Lung (tissue), 12 donors: Measurements from ENCODE around the gene OR5B21. TPM values are rescaled to one million over a fixed set of nuclear protein-coding genes. Genes with fewer than 3 reads are reported as not detected.

Experiments used
- ATAC-seq: fragments of 200-7000 bp; cut with Tn5 transposase; one replicate; pipeline ENCODE4 v1.9.1; 2020; ENCODE audit warnings: moderate number of reproducible peaks; ENCODE audit not compliant: insufficient read depth, low FRiP score
- DNase-seq, 3 donors: peaks; one replicate each; pipeline ENCODE4 v3.0.0-alpha.2; 2013 to 2017
- H3K27ac ChIP-seq, 2 donors: one replicate each; pipeline ENCODE4 v1.5.1; 2013; ENCODE audit warnings: mild to moderate bottlenecking in 2 of 2, moderate library complexity in 2 of 2, control low read depth in 1 of 2, inconsistent platforms in 1 of 2, low read depth in 1 of 2, low read length in 1 of 2
- H3K27me3 ChIP-seq, 3 donors: one replicate each; pipeline ENCODE4 v1.5.1; 2013; ENCODE audit warnings: low read length in 2 of 3; ENCODE audit not compliant: control insufficient read depth in 3 of 3, insufficient read depth in 3 of 3
- H3K36me3 ChIP-seq, 4 donors: one replicate each; pipeline ENCODE4 v1.5.1; 2013; ENCODE audit warnings: low read length in 4 of 4, mild to moderate bottlenecking in 1 of 4, moderate library complexity in 1 of 4; ENCODE audit not compliant: control insufficient read depth in 4 of 4, insufficient read depth in 4 of 4
- H3K4me1 ChIP-seq, 5 donors: one replicate each; pipeline ENCODE4 v1.5.1; 2013; ENCODE audit warnings: low read length in 5 of 5, mild to moderate bottlenecking in 2 of 5, moderate library complexity in 1 of 5; ENCODE audit not compliant: control insufficient read depth in 5 of 5, insufficient read depth in 5 of 5
- H3K4me3 ChIP-seq: one replicate; pipeline ENCODE4 v1.5.1; 2013; ENCODE audit warnings: mild to moderate bottlenecking, control low read depth, moderate library complexity
- H3K9ac ChIP-seq, 2 donors: one replicate each; pipeline ENCODE4 v1.5.1; 2013; ENCODE audit warnings: low read length in 2 of 2, control low read depth in 1 of 2; ENCODE audit not compliant: insufficient read depth in 1 of 2
- H3K9me3 ChIP-seq, 4 donors: one replicate each; pipeline ENCODE4 v1.5.1; 2013; ENCODE audit warnings: low read length in 3 of 4, mild to moderate bottlenecking in 1 of 4, moderate library complexity in 1 of 4; ENCODE audit not compliant: control insufficient read depth in 4 of 4, insufficient read depth in 3 of 4
- CTCF ChIP-seq: IDR thresholded peaks from 2 replicates; pipeline ENCODE4 v1.5.1; 2012; ENCODE audit warnings: mild to moderate bottlenecking; ENCODE audit errors: control extremely low read depth, extremely low read depth
- WGBS, 2 donors: extraction: QIAGEN DNeasy Blood & Tissue Kit; methylation state at CpG; one replicate each; pipeline ENCODE4 v1.1.7; 2013; 5-methylcytosine and 5-hydroxymethylcytosine counted together
- polyA plus RNA-seq, 2 donors: library from polyadenylated mRNA; stranded (reverse); fragments of 200-250 nt; gene quantifications; one replicate each; pipeline ENCODE4 v1.2.1, GENCODE V29; 2013
- total RNA-seq, 2 donors: library from RNA; depleted of rRNA in 1 of 2; stranded (reverse); fragments of >200 nt in 1 of 2; gene quantifications; one replicate each; pipeline ENCODE4 v1.2.1, GENCODE V29; 2014 to 2021
- donor health status: control.
- donor health status: control.
- donor health status: Bipolar disorder and iron deficiency.
- donor health status: healthy.
- donor health status: DM: yes; HTN: yes; CAD: no.

OR5B21 gene
- total and polyA plus RNA-seq, 4 donors: 0.31 TPM; not detected in 3

DNA sequence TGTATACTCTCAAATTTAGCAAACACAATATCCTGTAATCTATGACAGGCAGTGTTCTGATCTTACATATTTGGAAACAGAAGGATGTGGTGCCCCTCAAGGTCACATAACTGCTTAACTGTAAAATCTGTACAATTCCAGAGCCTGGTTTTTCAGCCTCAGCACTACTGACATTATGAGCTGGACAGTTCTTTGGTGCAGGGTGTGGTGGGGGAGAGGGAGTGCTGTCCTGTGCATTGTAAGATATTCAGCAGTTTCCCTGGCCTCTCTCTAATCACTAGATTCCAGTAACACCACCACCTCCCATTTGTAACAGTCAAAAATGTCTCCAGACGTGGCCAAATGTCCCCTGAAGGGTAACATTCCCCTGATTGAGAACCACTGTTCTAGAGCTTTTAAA lies 1.8 kb upstream of the OR5B21 start:
- no peak for TF ChIP-seq CTCF
- Histone ChIP-seq H3K27ac (no peak overlapping the region), H3K36me3 (no peaks in the 10 kb centered on the region), H3K9ac (no peak overlapping the region), H3K4me1 (no peaks in the 10 kb centered on the region), H3K4me3 (no peak overlapping the region), H3K9me3 (no peaks in the 10 kb centered on the region), H3K27me3 (no peaks in the 10 kb centered on the region)
- WGBS, 2 donors: 55 to 79% methylated on average over 1 of the region's 1 CpG
- ATAC-seq: no peak
- DNase-seq: no peak

GRCh38 chr11:58508814-58509213 lies 909 bp upstream of the OR5B21 start:
- H3K9me3 ChIP-seq: no peaks in the 10 kb centered on the region
- no peak for DNase-seq
- no peak for ATAC-seq
- no peak overlapping the region for H3K4me3 ChIP-seq
- no peaks in the 10 kb centered on the region for H3K27me3 ChIP-seq
- no peaks in the 10 kb centered on the region for H3K36me3 ChIP-seq
- TF ChIP-seq CTCF: no peak
- H3K27ac ChIP-seq: no peak overlapping the region
- no peak overlapping the region for H3K9ac ChIP-seq
- no peaks in the 10 kb centered on the region for H3K4me1 ChIP-seq

DNA sequence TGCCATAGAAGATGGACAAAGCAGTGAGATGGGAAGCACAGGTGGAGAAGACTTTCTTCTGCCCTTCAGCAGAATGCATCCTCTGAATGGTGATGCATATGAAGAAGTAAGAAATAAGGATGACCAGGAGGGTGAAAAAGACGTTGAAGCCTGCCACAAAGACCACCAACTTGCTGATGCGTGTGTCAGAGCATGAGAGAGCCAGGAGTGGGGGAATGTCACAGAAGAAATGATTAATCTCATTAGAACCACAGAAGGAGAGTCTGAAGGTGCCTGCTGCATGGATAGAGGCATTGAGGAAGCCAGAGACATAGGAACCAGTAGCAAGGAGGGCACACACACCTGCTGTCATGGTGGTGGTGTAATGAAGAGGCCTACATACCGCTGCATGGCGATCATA lies 550 bp downstream of the OR5B21 start:
- no peak for DNase-seq
- ATAC-seq: no peak
- no peak overlapping the region for H3K4me3 ChIP-seq
- no peaks in the 10 kb centered on the region for H3K9me3 ChIP-seq
- no peak overlapping the region for H3K9ac ChIP-seq
- no peak overlapping the region for H3K27ac ChIP-seq
- no peaks in the 10 kb centered on the region for H3K36me3 ChIP-seq
- H3K4me1 ChIP-seq: no peaks in the 10 kb centered on the region
- no peaks in the 10 kb centered on the region for H3K27me3 ChIP-seq
- WGBS, 2 donors: 89% methylated on average over 4 of the region's 4 CpGs
- no peak for TF ChIP-seq CTCF

DNA sequence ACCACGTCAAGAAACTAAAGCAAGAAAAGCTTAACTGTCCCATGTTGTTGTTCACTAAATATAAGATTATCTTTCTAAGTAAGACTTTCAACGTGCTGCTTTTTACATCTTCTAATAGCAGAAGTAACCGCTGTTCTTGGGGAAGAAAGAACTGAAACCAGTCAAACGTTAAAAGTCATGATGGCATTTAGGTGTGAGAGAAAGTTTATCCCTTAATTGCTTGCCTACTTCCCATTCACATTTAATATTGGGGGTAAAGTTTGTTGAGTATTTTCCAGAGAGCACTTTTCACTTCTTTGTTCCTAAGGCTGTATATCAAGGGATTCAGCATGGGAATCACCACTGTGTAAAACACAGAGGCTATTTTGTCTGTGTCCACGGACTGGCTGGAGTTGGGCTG lies 970 bp downstream of the OR5B21 start:
- H3K27me3 ChIP-seq: no peaks in the 10 kb centered on the region
- H3K36me3 ChIP-seq: no peaks in the 10 kb centered on the region
- H3K4me3 ChIP-seq: no peak overlapping the region
- no peak for DNase-seq
- H3K9me3 ChIP-seq: no peaks in the 10 kb centered on the region
- no peak for ATAC-seq
- no peak for TF ChIP-seq CTCF
- H3K9ac ChIP-seq: no peak overlapping the region
- WGBS, 2 donors: 74% methylated on average over 5 of the region's 5 CpGs
- H3K27ac ChIP-seq: no peak overlapping the region
- no peaks in the 10 kb centered on the region for H3K4me1 ChIP-seq
